HG03575 (cell line): ENCODE data around the gene COBL.

Experiments
- ATAC-seq: cut with Tn5 transposase; IDR thresholded peaks from one replicate; pipeline ENCODE4 v1.9.1; 2021; ENCODE audit not compliant: unreplicated experiment, insufficient number of reproducible peaks, low FRiP score; ENCODE audit errors: extremely low read depth

The COBL gene

GRCh38 chr7:51142741-51143385 lies 173.7 kb downstream of the COBL start:
- ATAC-seq = no peak

GRCh38 chr7:51141451-51142003 lies 175.1 kb downstream of the COBL start:
- no peak for ATAC-seq

GRCh38 chr7:51140199-51141164 lies 176.1 kb downstream of the COBL start:
- ATAC-seq = no peak

- ATAC-seq = no peak
These were observed 176.8 kb downstream of the COBL start for GRCh38 chr7:51139796-51140195.

- ATAC-seq = no peak
These were observed 178.2 kb downstream of the COBL start for GRCh38 chr7:51138123-51139085.

- ATAC-seq = no peak
These were observed 181.0 kb downstream of the COBL start for GRCh38 chr7:51135576-51135975.

- no peak for ATAC-seq
These were observed 182.6 kb downstream of the COBL start for GRCh38 chr7:51134013-51134441.

GRCh38 chr7:51132661-51133060 lies 183.9 kb downstream of the COBL start:
- ATAC-seq = no peak

- ATAC-seq = no peak
These were observed 186.8 kb downstream of the COBL start for GRCh38 chr7:51129527-51130472.

GRCh38 chr7:51128545-51129435 lies 187.8 kb downstream of the COBL start:
- ATAC-seq = no peak

- ATAC-seq = no peak
These were observed 189.0 kb downstream of the COBL start for GRCh38 chr7:51127618-51127904.

GRCh38 chr7:51126813-51127617 lies 189.6 kb downstream of the COBL start:
- ATAC-seq = no peak

- no peak for ATAC-seq
These were observed 190.3 kb downstream of the COBL start for GRCh38 chr7:51126324-51126723.

GRCh38 chr7:51124321-51124720 lies 192.3 kb downstream of the COBL start:
- ATAC-seq = no peak

- ATAC-seq = no peak
These were observed 193.1 kb downstream of the COBL start for GRCh38 chr7:51123322-51124019.

GRCh38 chr7:51121931-51122425 lies 194.6 kb downstream of the COBL start:
- no peak for ATAC-seq
